Vagina (tissue), 2 donors: Measurements from ENCODE around the gene KAZN. TPM values are rescaled to one million over a fixed set of nuclear protein-coding genes. Genes with fewer than 3 reads are reported as not detected.

Experiments
- DNase-seq, 2 donors: peaks; one replicate each; pipeline ENCODE4 v3.0.0-alpha.2; 2017; ENCODE audit errors: extremely low spot score in 2 of 2
- H3K27ac ChIP-seq: fragments of 200-600 bp; sonication (generic); one replicate; pipeline ENCODE4 v1.5.1; 2019
- H3K27me3 ChIP-seq: fragments of 200-600 bp; sonication (generic); one replicate; pipeline ENCODE4 v1.5.1; 2019
- H3K36me3 ChIP-seq, 2 donors: fragments of 200-600 bp; sonication (generic); one replicate each; pipeline ENCODE4 v1.5.1; 2017 to 2019
- H3K4me1 ChIP-seq: fragments of 200-600 bp; sonication (generic); one replicate; pipeline ENCODE4 v1.5.1; 2019
- H3K4me3 ChIP-seq, 2 donors: fragments of 200-600 bp; sonication (generic); 1 replicate in 1 of 2; 2 replicates in 1 of 2; pipeline ENCODE4 v1.5.1; 2016 to 2019
- H3K9me3 ChIP-seq: fragments of 200-600 bp; sonication (generic); one replicate; pipeline ENCODE4 v1.5.1; 2019
- POLR2A ChIP-seq, 2 donors: fragments of 450-650 bp; IDR thresholded peaks; one replicate each; pipeline ENCODE4 v1.6.1; 2017; ENCODE audit warnings: antibody characterized with exemption in 2 of 2, mild to moderate bottlenecking in 2 of 2, moderate library complexity in 2 of 2
- POLR2AphosphoS5 ChIP-seq, 2 donors: sonication (generic); formaldehyde crosslinking; IDR thresholded peaks; one replicate each; pipeline ENCODE4 v1.9.0; 2017; ENCODE audit warnings: antibody characterized with exemption in 2 of 2, mild to moderate bottlenecking in 2 of 2, low read depth in 1 of 2; ENCODE audit not compliant: insufficient read depth in 1 of 2
- intact Hi-C: fragments of 100-400 bp; cut with DNase I; formaldehyde crosslinking; loops from one replicate; pipeline ENCODE4 v1.15.1; 2023
- total RNA-seq: library from RNA; depleted of rRNA; stranded (reverse); fragments of >200 nt; gene quantifications from one replicate; pipeline ENCODE4 v1.2.3, GENCODE V29; 2016
- TF ChIP-seq, protein P1 (sequence below), 3 experiments: fragments of 450-650 bp in 2 of 3; fragments of 200-600 bp in 1 of 3; sonication (generic) in 1 of 3; IDR thresholded peaks; one replicate each; pipeline ENCODE4 v1.5.1; 2017 to 2019; ENCODE audit warnings: antibody characterized with exemption in 3 of 3, mild to moderate bottlenecking in 2 of 3, moderate library complexity in 2 of 3

The KAZN gene
- total RNA-seq, 1 donor from 2014 or later: 29.5 TPM

GRCh38 chr1:14794136-14794768 lies 195.8 kb downstream of the KAZN start:
- Histone ChIP-seq H3K9me3 (no peaks in the 10 kb centered on the region), H3K27ac (no peak overlapping the region), H3K4me1 (no peaks in the 10 kb centered on the region), H3K27me3 (no peaks in the 10 kb centered on the region), H3K4me3 (no peak overlapping the region), H3K36me3 (no peaks in the 10 kb centered on the region)
- no peak for DNase-seq
- TF ChIP-seq POLR2A (IDR thresholded peaks at IDR 0.05) (no peak), POLR2AphosphoS5 (IDR thresholded peaks at IDR 0.05; ENCODE audit: insufficient read depth in 1 of 2, low read depth in 1 of 2) (no peak)
- TF ChIP-seq, protein P1, sequence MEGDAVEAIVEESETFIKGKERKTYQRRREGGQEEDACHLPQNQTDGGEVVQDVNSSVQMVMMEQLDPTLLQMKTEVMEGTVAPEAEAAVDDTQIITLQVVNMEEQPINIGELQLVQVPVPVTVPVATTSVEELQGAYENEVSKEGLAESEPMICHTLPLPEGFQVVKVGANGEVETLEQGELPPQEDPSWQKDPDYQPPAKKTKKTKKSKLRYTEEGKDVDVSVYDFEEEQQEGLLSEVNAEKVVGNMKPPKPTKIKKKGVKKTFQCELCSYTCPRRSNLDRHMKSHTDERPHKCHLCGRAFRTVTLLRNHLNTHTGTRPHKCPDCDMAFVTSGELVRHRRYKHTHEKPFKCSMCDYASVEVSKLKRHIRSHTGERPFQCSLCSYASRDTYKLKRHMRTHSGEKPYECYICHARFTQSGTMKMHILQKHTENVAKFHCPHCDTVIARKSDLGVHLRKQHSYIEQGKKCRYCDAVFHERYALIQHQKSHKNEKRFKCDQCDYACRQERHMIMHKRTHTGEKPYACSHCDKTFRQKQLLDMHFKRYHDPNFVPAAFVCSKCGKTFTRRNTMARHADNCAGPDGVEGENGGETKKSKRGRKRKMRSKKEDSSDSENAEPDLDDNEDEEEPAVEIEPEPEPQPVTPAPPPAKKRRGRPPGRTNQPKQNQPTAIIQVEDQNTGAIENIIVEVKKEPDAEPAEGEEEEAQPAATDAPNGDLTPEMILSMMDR (IDR thresholded peaks at IDR 0.05): no peak
- intact Hi-C loops: loop anchor here (10.0 kb wide), 1 partner anchor 251 kb away; no protein-coding TSS in a partner anchor

GRCh38 chr1:14794906-14795305 lies 196.4 kb downstream of the KAZN start:
- intact Hi-C loops: loop anchor here (10.0 kb wide), 1 partner anchor 250 kb away; no protein-coding TSS in a partner anchor
- TF ChIP-seq, protein P1 (IDR thresholded peaks at IDR 0.05): no peak
- TF ChIP-seq POLR2A (IDR thresholded peaks at IDR 0.05): no peak
- no peak for TF ChIP-seq POLR2AphosphoS5 (IDR thresholded peaks at IDR 0.05; ENCODE audit: insufficient read depth in 1 of 2, low read depth in 1 of 2)
- Histone ChIP-seq H3K27ac (no peak overlapping the region), H3K9me3 (no peaks in the 10 kb centered on the region), H3K4me3 (no peak overlapping the region), H3K36me3 (no peaks in the 10 kb centered on the region), H3K27me3 (no peaks in the 10 kb centered on the region), H3K4me1 (no peaks in the 10 kb centered on the region)
- DNase-seq: no peak

GRCh38 chr1:14795589-14795988 lies 197.1 kb downstream of the KAZN start:
- no peak for DNase-seq
- Histone ChIP-seq H3K4me1 (no peaks in the 10 kb centered on the region), H3K27ac (no peak overlapping the region), H3K36me3 (no peaks in the 10 kb centered on the region), H3K27me3 (no peaks in the 10 kb centered on the region), H3K4me3 (no peak overlapping the region), H3K9me3 (no peaks in the 10 kb centered on the region)
- TF ChIP-seq POLR2A (IDR thresholded peaks at IDR 0.05): no peak
- TF ChIP-seq POLR2AphosphoS5 (IDR thresholded peaks at IDR 0.05; ENCODE audit: insufficient read depth in 1 of 2, low read depth in 1 of 2): no peak
- TF ChIP-seq, protein P1 (IDR thresholded peaks at IDR 0.05): no peak
- intact Hi-C loops: loop anchor here (10.0 kb wide), 1 partner anchor 249 kb away; no protein-coding TSS in a partner anchor

DNA sequence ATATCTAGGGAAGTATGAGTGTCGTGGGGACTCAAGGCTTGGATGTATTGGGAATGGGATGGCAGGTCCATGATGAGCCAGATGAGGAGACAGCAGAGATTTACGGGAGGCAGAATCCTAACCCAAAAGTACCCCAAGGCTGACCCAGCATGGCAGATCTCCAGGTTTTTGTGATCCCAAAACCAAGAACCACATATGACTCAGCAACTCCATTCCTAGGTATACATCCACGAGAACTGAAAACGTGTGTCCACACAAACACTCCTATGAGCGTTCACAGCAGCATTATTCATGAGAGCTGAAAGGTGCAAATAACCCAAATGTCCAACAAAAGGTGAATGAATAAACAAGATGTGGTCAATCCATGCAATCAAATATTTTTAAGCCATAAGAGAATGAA lies 201.5 kb downstream of the KAZN start:
- Histone ChIP-seq H3K27me3 (no peaks in the 10 kb centered on the region), H3K4me1 (no peaks in the 10 kb centered on the region), H3K9me3 (no peaks in the 10 kb centered on the region), H3K36me3 (no peaks in the 10 kb centered on the region), H3K27ac (no peak overlapping the region), H3K4me3 (no peak overlapping the region)
- no peak for DNase-seq
- intact Hi-C loops: no loop called here
- no peak for TF ChIP-seq POLR2AphosphoS5 (IDR thresholded peaks at IDR 0.05; ENCODE audit: insufficient read depth in 1 of 2, low read depth in 1 of 2)

GRCh38 chr1:14800500-14801076 lies 202.1 kb downstream of the KAZN start:
- Histone ChIP-seq H3K4me1 (no peaks in the 10 kb centered on the region), H3K27me3 (no peaks in the 10 kb centered on the region), H3K27ac (no peak overlapping the region), H3K4me3 (no peak overlapping the region), H3K36me3 (no peaks in the 10 kb centered on the region), H3K9me3 (no peaks in the 10 kb centered on the region)
- DNase-seq: no peak
- TF ChIP-seq, protein P1 (IDR thresholded peaks at IDR 0.05): no peak
- no peak for TF ChIP-seq POLR2AphosphoS5 (IDR thresholded peaks at IDR 0.05; ENCODE audit: insufficient read depth in 1 of 2, low read depth in 1 of 2)
- intact Hi-C loops: no loop called here
